ENCODE measurements around the gene ZNF236.

Gene ZNF236

GRCh38 chr18:76859474-76860339, 37.4 kb downstream of the ZNF236 start:
- no peak for DNase-seq (ENCODE audit: low read depth in 2 of 2, low spot score in 1 of 2)

GRCh38 chr18:76860411-76860810, 38.1 kb downstream of the ZNF236 start:
- no peak for DNase-seq (ENCODE audit: low read depth in 2 of 2, low spot score in 1 of 2)

GRCh38 chr18:76866666-76867065, 44.3 kb downstream of the ZNF236 start:
- no peak for DNase-seq (ENCODE audit: low read depth in 2 of 2, low spot score in 1 of 2)

GRCh38 chr18:76873311-76873710, 51.0 kb downstream of the ZNF236 start:
- no peak for DNase-seq (ENCODE audit: low read depth in 2 of 2, low spot score in 1 of 2)

GRCh38 chr18:76873713-76874112, 51.4 kb downstream of the ZNF236 start:
- DNase-seq (ENCODE audit: low read depth in 2 of 2, low spot score in 1 of 2), result no peak

- no peak for DNase-seq (ENCODE audit: low read depth in 2 of 2, low spot score in 1 of 2)
Observed at GRCh38 chr18:76874642-76875389, 52.5 kb downstream of the ZNF236 start.

- no peak for DNase-seq (ENCODE audit: low read depth in 2 of 2, low spot score in 1 of 2)
Observed at GRCh38 chr18:76875390-76876325, 53.3 kb downstream of the ZNF236 start.

- no peak for DNase-seq (ENCODE audit: low read depth in 2 of 2, low spot score in 1 of 2)
Observed at GRCh38 chr18:76878426-76878825, 56.1 kb downstream of the ZNF236 start.

- DNase-seq (ENCODE audit: low read depth in 2 of 2, low spot score in 1 of 2), result no peak
Observed at GRCh38 chr18:76880026-76880425, 57.7 kb downstream of the ZNF236 start.

- DNase-seq (ENCODE audit: low read depth in 2 of 2, low spot score in 1 of 2), result no peak
Observed at GRCh38 chr18:76881744-76882143, 59.4 kb downstream of the ZNF236 start.

GRCh38 chr18:76882146-76882545, 59.8 kb downstream of the ZNF236 start:
- no peak for DNase-seq (ENCODE audit: low read depth in 2 of 2, low spot score in 1 of 2)

- no peak for DNase-seq (ENCODE audit: low read depth in 2 of 2, low spot score in 1 of 2)
Observed at GRCh38 chr18:76885001-76885400, 62.6 kb downstream of the ZNF236 start.

- no peak for DNase-seq (ENCODE audit: low read depth in 2 of 2, low spot score in 1 of 2)
Observed at GRCh38 chr18:76886112-76886511, 63.8 kb downstream of the ZNF236 start.

- no peak for DNase-seq (ENCODE audit: low read depth in 2 of 2, low spot score in 1 of 2)
Observed at GRCh38 chr18:76889091-76889699, 66.8 kb downstream of the ZNF236 start.

GRCh38 chr18:76892832-76893231, 70.5 kb downstream of the ZNF236 start:
- no peak for DNase-seq (ENCODE audit: low read depth in 2 of 2, low spot score in 1 of 2)

GRCh38 chr18:76894566-76895346, 72.4 kb downstream of the ZNF236 start:
- DNase-seq (ENCODE audit: low read depth in 2 of 2, low spot score in 1 of 2), result no peak

- no peak for DNase-seq (ENCODE audit: low read depth in 2 of 2, low spot score in 1 of 2)
Observed at GRCh38 chr18:76895498-76895897, 73.1 kb downstream of the ZNF236 start.

GRCh38 chr18:76896677-76897076, 74.3 kb downstream of the ZNF236 start:
- DNase-seq (ENCODE audit: low read depth in 2 of 2, low spot score in 1 of 2), result no peak

GRCh38 chr18:76897257-76897656, 74.9 kb downstream of the ZNF236 start:
- DNase-seq (ENCODE audit: low read depth in 2 of 2, low spot score in 1 of 2), result no peak

- no peak for DNase-seq (ENCODE audit: low read depth in 2 of 2, low spot score in 1 of 2)
Observed at GRCh38 chr18:76903386-76903785, 81.0 kb downstream of the ZNF236 start.

Measured in stimulated activated CD8-positive, alpha-beta memory T cell treated with anti-CD3 and anti-CD28 coated beads, Interleukin-4, amount 100 ng/mL, for 4 hours (primary cell).